ENCODE data around the gene NYNRIN.

GRCh38 chr14:24411443-24412389, 12.9 kb downstream of the NYNRIN start:
- TF ChIP-seq EZH2 (IDR thresholded peaks at IDR 0.05) = no peak
- no peak for TF ChIP-seq SIN3A (IDR thresholded peaks at IDR 0.05; ENCODE audit: low read depth)
- TF ChIP-seq, protein P1, sequence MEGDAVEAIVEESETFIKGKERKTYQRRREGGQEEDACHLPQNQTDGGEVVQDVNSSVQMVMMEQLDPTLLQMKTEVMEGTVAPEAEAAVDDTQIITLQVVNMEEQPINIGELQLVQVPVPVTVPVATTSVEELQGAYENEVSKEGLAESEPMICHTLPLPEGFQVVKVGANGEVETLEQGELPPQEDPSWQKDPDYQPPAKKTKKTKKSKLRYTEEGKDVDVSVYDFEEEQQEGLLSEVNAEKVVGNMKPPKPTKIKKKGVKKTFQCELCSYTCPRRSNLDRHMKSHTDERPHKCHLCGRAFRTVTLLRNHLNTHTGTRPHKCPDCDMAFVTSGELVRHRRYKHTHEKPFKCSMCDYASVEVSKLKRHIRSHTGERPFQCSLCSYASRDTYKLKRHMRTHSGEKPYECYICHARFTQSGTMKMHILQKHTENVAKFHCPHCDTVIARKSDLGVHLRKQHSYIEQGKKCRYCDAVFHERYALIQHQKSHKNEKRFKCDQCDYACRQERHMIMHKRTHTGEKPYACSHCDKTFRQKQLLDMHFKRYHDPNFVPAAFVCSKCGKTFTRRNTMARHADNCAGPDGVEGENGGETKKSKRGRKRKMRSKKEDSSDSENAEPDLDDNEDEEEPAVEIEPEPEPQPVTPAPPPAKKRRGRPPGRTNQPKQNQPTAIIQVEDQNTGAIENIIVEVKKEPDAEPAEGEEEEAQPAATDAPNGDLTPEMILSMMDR (IDR thresholded peaks at IDR 0.05 in 2 of 3, conservative IDR thresholded peaks at IDR 0.05 in 1 of 3; ENCODE audit: borderline replicate concordance in 1 of 3, insufficient read depth in 1 of 3, low read depth in 2 of 3, low read length in 2 of 3) = peak; percentile 79 to 84 (median 81)
- no peak for TF ChIP-seq JUND (IDR thresholded peaks at IDR 0.05)
- TF ChIP-seq POLR2A (IDR thresholded peaks at IDR 0.05; ENCODE audit: borderline replicate concordance, extremely low read depth, insufficient read depth, insufficient read length) = no peak
- TF ChIP-seq POLR2AphosphoS5 (IDR thresholded peaks at IDR 0.05; ENCODE audit: low read depth, low read length) = no peak
- TF ChIP-seq SP1 (IDR thresholded peaks at IDR 0.05; ENCODE audit: low read depth) = peak; percentile 32; the same call in 1 of the 2 replicates
- no peak for TF ChIP-seq ELF1 (IDR thresholded peaks at IDR 0.05; ENCODE audit: borderline replicate concordance, low read depth)
- no peak for TF ChIP-seq ZNF274 (IDR thresholded peaks at IDR 0.05; ENCODE audit: low read depth, low read length)
- no peak for TF ChIP-seq ZFX (IDR thresholded peaks at IDR 0.05)
- TF ChIP-seq CBX3 (IDR thresholded peaks at IDR 0.05; ENCODE audit: low read depth) = no peak
- no peak for TF ChIP-seq REST (IDR thresholded peaks at IDR 0.05; ENCODE audit: low read depth)
- TF ChIP-seq, protein P2, sequence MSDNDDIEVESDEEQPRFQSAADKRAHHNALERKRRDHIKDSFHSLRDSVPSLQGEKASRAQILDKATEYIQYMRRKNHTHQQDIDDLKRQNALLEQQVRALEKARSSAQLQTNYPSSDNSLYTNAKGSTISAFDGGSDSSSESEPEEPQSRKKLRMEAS (IDR thresholded peaks at IDR 0.05) = 0 out of 2 replicates have a peak, but pooled peaks have one; percentile 29

Measured in HCT116 (cell line).